GM19023 (cell line): Measurements from ENCODE around the gene MAML2.

Experiments used
- ATAC-seq: cut with Tn5 transposase; IDR thresholded peaks from one replicate; pipeline ENCODE4 v1.9.1; 2021; ENCODE audit warnings: mild to moderate bottlenecking, moderate library complexity; ENCODE audit not compliant: unreplicated experiment

Gene MAML2

DNA sequence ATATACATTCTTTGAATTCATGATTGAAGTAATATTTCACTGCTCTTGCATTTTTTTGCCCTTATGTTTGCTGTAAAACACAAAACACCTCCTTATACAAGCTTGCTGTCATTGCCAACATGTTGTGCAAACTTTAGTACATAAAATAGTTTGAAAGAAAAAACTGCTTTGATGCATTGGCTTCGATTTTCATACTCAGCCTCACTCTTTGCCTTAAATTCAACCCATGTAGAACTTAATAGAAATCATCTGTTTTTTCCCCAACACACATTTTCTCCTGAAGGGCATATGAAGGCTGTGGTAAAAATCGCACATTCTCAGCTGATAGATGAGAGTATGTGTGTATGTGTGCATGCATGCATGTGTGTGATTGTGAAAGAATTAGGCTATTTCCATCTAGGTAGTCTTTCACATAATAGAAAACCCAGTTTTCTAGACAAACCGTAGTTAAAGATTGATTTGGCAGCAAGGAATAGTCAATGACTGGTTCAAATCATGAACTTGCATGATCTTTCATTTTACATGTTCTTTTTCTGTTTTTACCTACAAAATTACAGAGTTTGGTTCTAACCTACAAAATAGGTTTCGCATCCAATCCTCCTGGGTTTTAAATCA is 346.3 kb downstream of the MAML2 start:
- no peak for ATAC-seq

DNA sequence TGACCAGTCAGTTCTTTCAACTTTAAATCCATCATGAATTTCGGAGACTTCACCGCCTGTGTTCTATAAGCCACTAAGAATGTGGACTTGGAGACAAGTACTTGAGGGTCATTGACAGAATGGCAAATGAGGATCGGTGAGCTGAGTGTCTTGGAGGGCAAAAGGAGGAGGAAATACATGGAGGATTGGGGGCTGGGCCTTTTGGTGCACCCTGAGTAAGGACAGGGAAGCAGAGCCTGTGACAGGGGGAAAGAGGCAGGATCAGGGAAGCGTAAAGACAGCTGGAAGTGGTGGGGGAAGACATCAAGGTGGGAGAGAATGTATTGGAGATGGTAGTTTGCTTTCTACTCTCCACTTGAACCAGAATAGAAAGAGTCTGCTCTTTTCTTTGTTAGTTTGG is 348.7 kb downstream of the MAML2 start:
- no peak for ATAC-seq

DNA sequence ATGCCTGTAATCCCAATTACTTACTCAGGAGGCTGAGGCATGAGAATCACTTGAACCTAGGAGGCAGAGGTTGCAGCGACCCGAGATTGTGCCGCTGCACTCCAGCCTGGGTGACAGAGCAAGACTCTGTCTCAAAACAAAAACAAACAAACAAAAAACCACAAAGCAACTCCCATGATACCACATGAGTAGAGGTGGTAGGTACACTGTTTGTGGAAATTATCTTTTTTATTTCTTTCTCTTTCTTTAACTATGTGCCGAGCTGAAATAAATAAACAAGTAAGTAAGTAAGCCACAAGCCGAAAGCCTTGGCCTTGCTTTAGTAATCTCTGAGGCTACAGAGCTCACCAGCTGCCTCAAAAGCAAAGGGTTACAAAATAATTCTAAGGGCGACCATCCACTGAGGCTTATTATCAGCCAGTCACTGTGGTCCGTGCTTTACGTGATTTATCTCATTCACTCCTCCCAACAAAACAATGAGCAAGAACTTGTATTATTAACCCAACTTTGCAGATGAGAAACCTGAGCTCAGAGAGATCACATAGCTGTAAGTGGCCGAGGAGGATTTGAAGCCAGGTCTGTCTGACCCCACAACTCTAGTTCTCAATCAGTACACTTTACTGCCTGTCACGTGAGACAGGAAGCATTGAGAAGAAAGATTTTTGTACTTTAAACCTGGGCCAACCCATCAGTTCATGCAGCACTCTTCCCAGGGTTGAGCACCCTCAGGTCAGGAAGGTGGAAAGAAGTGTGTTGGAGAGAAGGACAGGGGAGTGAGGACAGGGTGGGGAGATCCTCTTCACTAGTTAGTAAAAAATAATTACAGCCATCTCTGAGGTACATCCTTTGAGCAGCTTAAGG is 349.3 kb downstream of the MAML2 start:
- ATAC-seq, result no peak

DNA sequence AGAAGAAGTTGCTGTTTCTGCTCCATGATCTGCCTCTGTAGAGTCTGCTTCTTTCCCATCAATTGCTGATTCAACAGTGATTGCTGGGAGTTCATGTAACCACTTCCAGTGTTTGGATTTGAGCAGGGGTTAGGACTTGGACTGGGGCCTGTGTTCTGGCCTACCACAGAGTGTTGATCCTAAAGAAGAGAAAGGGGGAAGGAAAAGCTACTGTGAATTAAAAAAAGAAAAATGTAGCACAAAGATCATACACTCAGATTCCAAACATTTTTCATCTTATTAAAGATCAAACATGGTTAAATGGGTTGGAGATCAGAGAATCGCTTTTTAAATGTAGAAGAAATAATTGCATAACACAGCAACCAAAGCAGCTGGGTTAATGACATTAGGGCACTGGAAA is 351.4 kb downstream of the MAML2 start:
- ATAC-seq, result no peak

DNA sequence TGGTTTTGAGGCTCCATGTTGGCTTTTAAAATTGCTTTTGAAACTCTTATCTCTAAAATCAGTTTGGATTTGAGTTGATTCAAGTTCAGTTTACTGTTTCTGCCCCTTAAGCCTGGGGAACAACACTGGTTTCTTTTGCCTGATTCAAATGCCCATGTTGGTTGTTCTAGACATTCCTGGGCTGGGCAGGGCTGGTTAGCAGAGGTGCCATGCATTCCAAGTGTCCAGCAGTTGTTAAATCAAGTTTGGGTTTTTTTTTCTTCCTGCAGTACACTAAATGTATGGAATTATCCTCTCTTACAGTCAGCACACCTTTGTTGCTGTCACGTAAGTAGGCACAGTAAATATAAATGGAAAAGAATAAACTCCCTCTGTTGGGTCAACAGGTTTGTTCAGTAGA is 351.9 kb downstream of the MAML2 start:
- ATAC-seq, result no peak

DNA sequence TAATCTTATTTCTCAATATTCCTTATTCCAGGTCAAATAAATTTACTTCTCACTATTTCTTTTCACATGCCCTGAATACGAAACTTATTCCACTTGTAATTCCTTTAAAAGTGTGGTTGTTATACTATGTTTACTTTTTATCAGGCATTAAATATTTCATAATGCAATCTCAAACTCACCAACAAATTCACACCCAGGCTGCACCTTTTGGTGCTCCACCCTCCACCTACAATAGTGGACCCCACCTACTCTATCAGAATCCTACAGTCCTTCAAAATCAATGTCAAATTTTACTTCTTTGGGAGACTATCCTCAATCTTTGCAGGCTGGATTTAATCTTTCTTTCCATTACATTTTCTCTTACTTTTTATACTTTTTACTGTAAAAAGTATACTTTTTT is 353.2 kb downstream of the MAML2 start:
- no peak for ATAC-seq

DNA sequence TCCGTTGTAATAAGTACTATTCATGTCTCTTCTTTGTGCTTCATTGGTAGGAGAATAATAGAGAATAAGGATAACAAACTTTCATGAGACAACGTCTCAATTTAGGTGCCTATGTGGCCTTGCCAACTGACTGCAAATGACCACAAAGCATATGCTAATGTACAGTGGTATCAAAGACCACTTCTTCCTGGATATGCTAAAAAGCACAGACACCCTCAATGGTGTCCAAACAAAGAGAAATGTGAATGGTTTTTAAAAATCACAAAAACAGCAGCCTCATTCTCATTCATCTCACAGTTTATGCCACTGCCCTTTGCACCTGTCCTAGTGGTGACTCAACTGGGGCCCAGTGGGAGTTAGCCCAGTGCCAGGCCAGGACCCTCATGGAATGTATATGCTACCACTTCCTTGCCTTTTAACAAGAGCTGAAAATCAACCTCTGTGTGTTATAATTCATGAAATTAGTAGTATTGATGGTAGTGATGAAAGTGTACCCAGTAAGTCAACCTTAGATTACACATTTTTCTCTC is 353.9 kb downstream of the MAML2 start:
- no peak for ATAC-seq

DNA sequence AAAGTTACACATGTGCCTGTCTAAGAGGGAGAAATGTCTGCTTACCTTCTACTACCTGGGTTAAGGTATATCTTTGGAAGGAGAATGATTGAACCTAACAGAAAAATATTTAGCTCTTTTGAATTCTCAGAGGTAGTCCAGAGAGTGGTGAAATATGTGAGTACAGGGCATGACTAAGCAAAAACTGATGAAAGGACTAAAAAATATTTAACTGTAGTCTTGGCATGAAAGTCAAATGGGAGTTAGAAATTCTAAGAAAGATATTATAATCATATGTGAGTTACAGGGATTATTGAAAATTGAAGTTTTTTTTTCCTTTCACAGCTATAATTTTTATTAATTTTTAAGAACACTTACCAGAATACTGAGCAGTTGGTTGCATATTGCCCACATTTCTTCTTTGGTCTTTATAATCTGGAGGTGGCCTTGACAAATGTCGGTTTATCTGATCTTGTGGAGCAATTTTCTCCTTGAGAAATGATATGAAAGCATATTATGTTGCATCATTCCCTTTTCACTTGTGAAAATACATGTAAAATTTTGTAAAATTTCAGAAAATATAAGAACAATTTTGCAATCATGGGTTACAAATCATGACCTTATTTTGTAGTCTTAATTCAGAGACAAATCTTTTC is 357.7 kb downstream of the MAML2 start:
- no peak for ATAC-seq

DNA sequence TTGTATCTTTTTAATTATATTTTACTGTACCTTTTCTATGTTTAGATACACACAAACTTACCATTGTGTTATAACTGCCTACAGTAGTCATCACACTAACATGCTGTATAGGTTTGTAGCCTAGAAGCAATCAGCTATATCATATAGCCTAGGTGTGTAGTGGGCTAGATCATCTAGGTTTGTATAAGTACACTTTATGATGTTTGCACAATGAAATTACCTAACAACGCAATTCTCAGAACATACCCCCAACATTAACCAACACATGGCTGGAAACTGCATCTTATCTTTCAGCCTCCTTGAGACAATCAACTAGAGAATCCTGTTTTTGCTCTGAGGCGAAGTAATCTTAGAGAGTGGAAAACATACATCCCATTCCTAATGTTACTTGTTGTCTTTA is 358.9 kb downstream of the MAML2 start:
- no peak for ATAC-seq

DNA sequence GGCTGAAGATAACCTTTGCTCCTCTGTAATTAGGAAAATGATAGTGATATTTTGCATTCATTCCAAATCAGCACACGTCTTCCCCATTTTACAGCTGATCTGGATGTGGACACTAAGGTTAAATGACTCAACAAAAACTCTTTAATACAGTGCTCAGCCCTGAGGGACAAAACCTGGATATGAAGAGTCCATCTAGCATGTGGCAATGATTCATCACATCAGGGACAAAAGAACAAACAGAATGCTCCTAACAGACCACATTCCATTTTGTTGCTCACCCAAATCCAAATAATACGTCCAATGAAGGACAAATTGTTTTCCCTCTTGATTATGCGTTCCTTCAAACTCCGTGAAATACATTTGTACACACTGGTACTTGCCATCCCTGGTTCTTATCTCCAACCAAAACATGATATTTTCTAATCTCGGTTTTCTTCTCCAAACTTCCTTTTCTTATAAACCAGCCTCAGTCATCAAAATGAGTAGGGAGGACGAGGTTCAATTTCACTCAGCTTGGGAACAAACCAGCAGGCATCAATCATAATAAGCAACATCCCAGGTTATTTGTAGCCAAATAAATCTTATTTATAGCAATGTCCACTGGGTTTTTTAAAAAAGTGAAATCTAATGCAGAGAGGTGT is 365.3 kb downstream of the MAML2 start:
- ATAC-seq, result no peak

DNA sequence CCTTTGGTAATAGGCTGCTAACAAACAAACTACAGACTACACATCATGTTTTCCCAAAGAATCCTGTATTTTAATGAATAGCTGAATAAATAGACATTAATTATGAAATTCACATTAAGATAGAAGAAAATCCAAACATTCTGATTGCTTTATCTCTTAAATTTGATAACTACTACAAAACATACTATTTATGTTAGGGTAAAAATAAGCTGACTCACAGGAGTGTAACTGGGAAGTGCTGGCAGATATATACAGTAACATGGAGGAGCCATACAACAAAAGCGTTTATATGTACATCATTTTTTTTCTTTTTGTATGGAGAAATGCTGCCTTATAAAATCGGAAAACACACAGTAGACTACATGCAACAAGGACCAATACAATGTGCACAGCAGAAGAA is 366.4 kb downstream of the MAML2 start:
- ATAC-seq, result no peak

DNA sequence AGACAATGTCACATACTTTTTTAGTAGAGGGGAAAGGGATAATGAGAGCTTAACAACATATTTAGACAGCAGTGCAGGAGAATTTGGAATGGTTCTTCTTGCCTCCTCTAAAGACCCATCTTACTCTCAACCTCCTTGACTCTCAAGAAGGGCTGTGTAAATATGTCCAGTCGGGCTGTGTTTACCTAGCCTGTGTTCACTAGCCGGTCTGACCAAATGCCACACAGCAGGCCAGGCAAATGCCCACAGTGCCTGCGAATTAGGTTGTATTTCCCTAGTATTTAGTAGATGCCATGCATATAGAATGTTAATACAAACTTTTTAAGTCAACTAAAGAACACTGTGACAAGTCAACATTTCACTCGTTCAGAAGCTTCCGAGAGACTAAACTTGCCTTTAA is 367.7 kb downstream of the MAML2 start:
- no peak for ATAC-seq

DNA sequence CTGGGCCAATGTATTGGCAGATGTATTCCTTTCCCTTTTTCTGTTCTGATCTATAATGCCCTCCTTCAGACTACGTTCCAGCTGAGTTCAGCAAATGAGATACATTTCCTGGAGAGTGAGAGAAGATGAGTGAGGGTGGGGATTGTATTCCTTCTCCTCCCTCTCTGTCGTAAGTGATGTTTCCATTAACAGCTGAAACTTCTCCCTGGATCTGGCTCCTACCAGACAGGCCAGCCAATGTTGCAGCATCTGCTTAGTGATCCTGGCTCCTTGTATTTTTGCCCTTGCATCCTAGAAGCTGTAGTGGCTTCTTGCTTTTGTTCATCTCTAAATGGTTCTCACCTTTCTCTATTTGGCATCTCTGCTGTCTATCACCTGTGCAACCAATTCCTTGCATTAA is 370.9 kb downstream of the MAML2 start:
- no peak for ATAC-seq

DNA sequence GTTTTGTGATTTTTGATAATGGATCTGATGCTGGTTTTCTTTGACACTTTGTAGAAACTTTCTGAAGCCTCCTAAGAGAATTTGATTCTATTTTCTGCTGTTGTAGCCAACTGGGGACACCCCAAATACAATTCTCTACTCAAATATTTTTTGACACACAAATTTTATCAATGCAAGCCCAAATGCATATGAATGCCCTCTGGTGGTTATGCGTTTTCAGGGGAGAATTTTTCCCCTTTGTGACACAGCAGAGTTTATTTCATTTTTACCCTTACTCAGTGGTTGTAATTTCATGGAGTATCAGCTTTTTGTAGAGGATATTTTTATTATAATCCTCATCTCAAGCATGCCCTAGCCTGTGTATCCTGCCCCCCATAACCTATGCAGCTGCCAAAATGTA is 374.4 kb downstream of the MAML2 start:
- no peak for ATAC-seq

DNA sequence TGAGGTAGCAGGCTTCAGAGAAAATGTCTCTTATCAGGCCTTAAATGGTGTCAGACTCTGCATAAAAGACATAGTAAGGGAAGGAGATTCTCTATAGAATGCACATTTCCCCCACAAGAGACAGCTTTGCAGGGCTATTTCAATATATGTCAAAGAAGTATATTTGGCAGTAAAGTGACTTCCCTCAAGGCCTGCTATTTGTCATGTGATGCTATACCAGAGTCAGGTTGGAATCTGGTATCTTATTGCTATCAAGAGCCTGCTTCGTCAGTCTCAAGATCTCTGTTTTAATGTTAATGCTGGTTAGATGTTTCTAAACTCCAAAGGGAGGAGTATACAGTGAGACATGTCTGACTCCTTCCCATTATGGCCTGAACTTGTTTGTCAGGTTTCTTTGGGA is 378.7 kb downstream of the MAML2 start:
- no peak for ATAC-seq

DNA sequence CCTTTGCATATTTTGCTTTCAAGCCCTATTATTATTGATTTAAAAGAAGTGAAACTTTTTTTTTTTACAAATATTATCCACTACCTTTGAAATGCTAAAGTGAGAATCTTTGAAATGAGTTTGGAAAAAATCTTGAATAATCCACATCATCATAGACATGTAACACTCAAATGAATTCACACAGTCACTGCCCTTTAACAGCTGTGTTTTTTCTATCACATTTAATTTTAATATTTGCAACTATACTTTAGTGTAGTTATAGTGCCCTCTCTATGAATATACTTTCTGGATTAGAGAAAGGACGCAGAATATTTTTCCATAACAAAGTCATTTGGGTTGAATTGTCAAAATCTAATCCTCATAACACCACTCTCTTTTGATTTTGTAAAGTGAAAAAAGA is 381.2 kb downstream of the MAML2 start:
- ATAC-seq, result no peak

DNA sequence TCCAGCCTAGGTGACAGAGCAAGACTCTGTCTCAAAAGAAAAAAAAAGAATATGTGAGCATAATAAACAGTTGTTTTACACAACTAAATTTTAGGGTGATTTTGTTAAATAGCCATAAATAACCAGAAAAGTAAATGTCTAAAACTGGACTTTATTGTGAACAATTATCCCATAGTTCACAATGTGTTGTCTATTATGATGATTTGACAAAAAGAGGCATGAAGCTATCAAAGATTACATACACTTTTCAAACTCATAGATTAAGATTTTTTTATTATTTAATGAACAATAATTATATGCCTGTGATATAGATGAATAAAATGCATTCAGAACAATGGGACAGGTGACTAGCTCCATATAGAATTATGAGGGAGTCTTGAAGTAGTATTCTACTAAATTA is 392.1 kb downstream of the MAML2 start:
- ATAC-seq, result no peak

DNA sequence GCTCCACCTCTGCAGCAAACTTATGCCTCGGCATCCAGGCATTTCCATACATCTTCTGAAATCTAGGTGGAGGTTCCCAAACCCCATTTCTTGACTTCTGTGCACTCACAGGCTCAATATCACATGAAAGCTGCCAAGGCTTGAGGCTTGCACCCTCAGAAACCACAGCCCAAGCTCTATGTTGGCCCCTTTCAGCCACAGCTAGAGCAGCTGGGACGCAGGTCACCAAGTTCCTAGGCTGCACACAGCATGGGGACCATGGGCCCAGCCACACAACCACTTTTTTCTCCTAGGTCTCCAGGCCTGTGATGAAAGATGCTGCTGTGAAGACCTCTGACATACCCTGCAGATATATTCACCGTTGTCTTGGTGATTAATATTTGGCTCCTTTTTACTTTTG is 394.4 kb downstream of the MAML2 start:
- ATAC-seq, result no peak

DNA sequence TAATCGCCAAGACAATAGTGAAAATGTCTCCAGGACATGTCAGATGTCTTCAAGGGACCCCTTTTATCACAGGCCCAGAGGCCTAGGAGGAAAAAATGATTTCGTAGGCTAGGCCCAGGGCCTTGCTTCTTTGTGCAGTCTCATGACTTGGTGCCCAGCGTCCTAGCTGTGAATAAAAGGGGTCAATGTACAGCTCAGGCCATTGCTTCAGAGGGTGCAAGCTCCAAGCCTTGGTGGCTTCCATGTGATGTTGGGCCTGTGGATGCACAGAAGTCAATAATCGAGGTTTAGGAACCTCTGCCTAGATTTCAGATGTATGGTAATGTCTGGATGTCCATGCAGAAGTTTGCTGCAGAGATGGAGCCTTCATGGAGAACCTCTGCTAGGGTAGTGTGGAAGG is 398.4 kb downstream of the MAML2 start:
- no peak for ATAC-seq

DNA sequence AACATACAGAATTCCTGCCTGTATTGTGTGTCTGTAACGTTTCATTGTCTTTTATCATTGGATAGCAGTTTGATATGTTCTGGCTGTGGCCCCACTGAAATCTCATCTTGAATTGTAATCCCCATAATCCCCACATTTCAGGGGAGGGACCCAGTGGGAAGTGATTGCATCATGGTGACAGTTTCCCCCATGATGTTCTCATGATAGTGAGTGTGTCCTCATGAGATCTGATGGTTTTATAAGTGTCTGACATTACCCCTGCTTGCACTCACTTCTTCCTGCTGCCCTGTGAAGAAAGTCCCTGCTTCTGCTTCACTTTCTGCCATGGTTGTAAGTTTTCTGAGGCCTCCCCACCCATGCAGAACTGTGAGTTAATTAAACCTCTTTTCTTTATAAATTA is 399.4 kb downstream of the MAML2 start:
- ATAC-seq, result no peak

DNA sequence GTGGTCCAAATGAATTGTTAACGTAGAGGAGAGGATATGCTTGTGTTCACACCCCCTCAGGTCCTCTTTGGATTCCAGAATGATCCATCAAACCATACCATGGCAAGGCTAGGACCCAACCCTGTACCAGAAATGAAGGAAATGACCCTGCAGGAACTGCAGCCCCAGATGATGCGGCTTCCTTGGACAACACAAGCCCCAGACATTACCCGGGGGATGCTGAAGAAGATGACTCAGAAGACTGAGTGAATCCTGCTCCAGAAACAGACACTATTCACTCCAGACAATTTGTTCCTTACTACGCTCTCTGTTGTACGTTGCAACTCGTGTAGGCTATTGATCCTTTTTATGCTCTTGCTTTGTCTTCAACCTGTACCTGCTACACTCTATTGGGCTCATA is 403.9 kb downstream of the MAML2 start:
- ATAC-seq, result no peak

DNA sequence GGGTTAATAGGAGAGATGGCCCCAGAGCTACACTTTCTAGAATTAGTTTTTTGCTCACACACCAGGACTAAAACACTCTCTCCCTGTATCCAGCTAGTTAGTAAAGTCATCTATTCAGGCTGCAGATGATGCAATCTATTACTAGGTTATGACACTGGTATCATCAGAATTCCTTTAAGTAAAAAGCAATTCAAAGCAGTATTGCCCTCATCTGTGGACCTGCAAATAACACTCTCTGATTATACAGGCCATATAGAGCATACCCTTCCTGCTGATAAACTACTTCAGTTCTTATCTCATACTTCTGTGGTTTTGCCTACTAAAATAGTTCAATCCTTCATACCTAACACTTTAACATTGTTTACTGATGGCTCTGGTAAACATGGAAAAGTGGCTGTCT is 405.6 kb downstream of the MAML2 start:
- no peak for ATAC-seq
